Thymus (tissue), 11 donors: ENCODE data around the gene AGPAT3. TPM values are rescaled to one million over a fixed set of nuclear protein-coding genes. Genes with fewer than 3 reads are reported as not detected.

Experiments
- DNase-seq, 9 donors: peaks; one replicate each; pipeline ENCODE4 v3.0.0-alpha.2; 2013; ENCODE audit warnings: low spot score in 9 of 9, low read depth in 6 of 9, missing footprints in 1 of 9
- H3K27ac ChIP-seq, 2 donors: one replicate each; pipeline ENCODE4 v1.5.1; 2013; ENCODE audit warnings: control low read depth in 1 of 2, low read depth in 1 of 2, low read length in 1 of 2, mild to moderate bottlenecking in 1 of 2, moderate library complexity in 1 of 2
- H3K27me3 ChIP-seq, 2 donors: one replicate each; pipeline ENCODE4 v1.5.1; 2013; ENCODE audit warnings: low read length in 1 of 2; ENCODE audit not compliant: control insufficient read depth in 2 of 2, insufficient read depth in 1 of 2
- H3K36me3 ChIP-seq, 2 donors: one replicate each; pipeline ENCODE4 v1.5.1; 2013; ENCODE audit warnings: low read length in 1 of 2, mild to moderate bottlenecking in 1 of 2, moderate library complexity in 1 of 2; ENCODE audit not compliant: control insufficient read depth in 2 of 2, insufficient read depth in 2 of 2
- H3K4me1 ChIP-seq, 2 donors: one replicate each; pipeline ENCODE4 v1.5.1; 2013; ENCODE audit warnings: low read length in 2 of 2; ENCODE audit not compliant: control insufficient read depth in 2 of 2, insufficient read depth in 2 of 2
- H3K4me3 ChIP-seq, 2 donors: one replicate each; pipeline ENCODE4 v1.5.1; 2013; ENCODE audit warnings: low read length in 2 of 2, control low read depth in 1 of 2, mild to moderate bottlenecking in 1 of 2
- H3K9me3 ChIP-seq, 2 donors: one replicate each; pipeline ENCODE4 v1.5.1; 2013; ENCODE audit warnings: low read length in 1 of 2, mild to moderate bottlenecking in 1 of 2; ENCODE audit not compliant: control insufficient read depth in 2 of 2, insufficient read depth in 1 of 2
- WGBS: extraction: QIAGEN DNeasy Blood & Tissue Kit; methylation state at CpG from one replicate; pipeline ENCODE4 v1.1.7; 2013; 5-methylcytosine and 5-hydroxymethylcytosine counted together
- polyA plus RNA-seq: library from polyadenylated mRNA; stranded (reverse); fragments of 200-250 nt; gene quantifications from one replicate; pipeline ENCODE4 v1.2.3, GENCODE V29; 2013
- total RNA-seq: library from RNA; stranded (reverse); fragments of 120-200 nt; gene quantifications from one replicate; pipeline ENCODE4 v1.2.4, GENCODE V29; 2013
- donor health status: healthy.

Gene AGPAT3
- total and polyA plus RNA-seq, 2 donors: 16.2 to 19.8 TPM

DNA sequence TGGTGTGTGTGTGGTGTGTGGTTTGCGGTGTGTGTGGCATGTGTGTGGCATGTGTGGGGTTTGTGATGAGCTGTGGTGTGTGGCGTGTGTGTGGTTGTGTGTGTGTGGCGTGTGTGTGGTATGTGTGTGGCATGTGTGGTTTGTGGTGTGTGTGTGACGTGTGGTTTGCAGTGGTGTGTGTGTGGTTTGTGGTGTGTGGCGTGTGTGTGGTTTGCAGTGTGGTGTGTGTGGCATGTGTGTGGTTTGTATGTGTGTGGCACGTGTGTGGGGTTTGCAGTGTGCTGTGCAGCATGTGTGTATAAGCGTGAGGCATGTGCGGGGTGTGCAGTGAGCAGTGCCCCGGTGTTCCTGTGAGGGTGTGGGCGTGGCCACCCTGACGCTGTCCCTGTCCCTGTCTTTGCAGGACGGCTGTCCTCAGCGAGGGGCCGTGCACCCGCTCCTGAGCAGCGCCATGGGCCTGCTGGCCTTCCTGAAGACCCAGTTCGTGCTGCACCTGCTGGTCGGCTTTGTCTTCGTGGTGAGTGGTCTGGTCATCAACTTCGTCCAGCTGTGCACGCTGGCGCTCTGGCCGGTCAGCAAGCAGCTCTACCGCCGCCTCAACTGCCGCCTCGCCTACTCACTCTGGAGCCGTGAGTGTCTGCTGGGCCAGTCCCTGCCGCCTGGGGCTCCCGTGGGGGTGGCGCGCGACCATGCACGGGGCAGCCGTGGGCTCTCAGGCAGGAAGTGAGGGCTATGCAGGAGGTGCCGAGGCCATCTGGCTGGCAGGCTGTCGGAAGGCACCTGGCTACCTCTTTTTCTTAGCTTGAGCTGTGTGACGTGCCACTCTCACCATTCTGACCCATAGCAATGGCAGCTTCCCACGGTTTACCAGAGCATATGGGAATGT lies 94.5 kb downstream of the AGPAT3 start:
- H3K9me3 ChIP-seq: peaks cover 2 to 10% of the 10 kb centered on the region in 2 donors
- whole genome bisulfite sequencing: 92% methylated on average over 39 of the region's 39 CpGs
- H3K27ac ChIP-seq: no peak overlapping the region
- H3K27me3 ChIP-seq: no peaks in the 10 kb centered on the region
- peaks cover 13 to 31% of the 10 kb centered on the region in 2 donors for H3K36me3 ChIP-seq
- peaks cover 0 to 21% of the 10 kb centered on the region in 2 donors for H3K4me1 ChIP-seq
- no peak for DNase-seq
- no peak overlapping the region for H3K4me3 ChIP-seq

DNA sequence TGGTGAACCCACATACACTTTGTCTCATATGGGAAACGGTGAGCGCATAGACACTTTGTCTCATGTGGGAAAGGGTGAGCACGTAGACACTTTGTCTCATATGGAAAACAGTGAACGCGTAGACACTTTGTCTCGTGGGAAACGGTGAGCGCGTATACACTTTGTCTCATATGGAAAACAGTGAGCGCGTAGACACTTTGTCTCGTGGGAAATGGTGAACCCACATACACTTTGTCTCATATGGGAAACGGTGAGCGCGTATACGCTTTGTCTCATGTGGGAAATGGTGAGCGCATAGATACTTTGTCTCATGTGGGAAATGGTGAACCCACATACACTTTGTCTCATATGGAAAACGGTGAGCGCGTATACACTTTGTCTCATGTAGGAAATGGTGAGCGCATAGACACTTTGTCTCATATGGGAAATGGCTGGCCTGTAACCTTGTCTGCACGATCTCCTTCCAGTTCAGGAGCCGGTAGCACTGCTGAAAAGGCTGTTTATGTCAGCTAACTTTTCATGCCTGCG lies 96.4 kb downstream of the AGPAT3 start:
- Histone ChIP-seq H3K9me3 (peaks cover 2 to 10% of the 10 kb centered on the region in 2 donors), H3K27ac (no peak overlapping the region), H3K4me1 (peaks cover 0 to 17% of the 10 kb centered on the region in 2 donors), H3K4me3 (no peak overlapping the region), H3K36me3 (peaks cover 17 to 31% of the 10 kb centered on the region in 2 donors), H3K27me3 (no peaks in the 10 kb centered on the region)
- DNase-seq: peak in 4 of 9 donors; percentile 16 to 71 (median 24)
- 60% methylated on average over 24 of the region's 24 CpGs for WGBS

DNA sequence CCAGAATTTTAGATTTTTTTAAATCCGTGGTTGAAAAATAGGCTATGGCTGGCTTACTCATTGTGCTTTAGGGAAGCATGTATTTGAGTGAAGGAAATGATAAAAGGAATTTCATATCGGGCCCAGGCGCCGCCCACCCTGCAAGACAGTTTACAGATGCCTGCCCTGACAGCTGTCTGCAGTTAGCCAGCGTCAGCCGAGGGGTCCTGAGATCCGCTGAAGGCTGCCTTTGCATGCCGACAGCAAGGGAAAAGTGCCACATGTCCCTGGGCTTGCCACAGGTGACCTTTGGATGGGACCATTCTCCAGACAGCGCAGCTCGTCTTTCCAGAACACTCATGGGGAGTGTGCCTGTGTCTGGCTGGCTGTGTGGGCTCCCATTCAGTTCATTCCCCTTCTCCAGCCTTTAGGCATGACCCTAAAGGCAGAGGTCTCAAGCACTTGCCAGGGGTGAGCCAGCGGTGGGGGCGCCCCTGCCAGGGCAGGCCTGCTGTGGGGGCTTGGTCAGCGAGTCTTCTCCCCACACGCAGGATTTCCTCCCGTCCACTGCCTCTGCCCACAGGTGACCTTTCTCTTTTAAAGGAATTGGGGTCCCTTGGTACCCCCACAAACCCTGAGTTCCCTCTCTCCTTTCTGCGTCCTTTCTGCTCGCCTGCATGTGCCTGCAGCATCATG lies 101.0 kb downstream of the AGPAT3 start:
- peaks cover 0 to 4% of the 10 kb centered on the region in 2 donors for H3K4me1 ChIP-seq
- H3K4me3 ChIP-seq: no peak overlapping the region
- H3K36me3 ChIP-seq: peaks cover 35% of the 10 kb centered on the region in 2 donors
- H3K9me3 ChIP-seq: no peaks in the 10 kb centered on the region
- H3K27ac ChIP-seq: no peak overlapping the region
- 94% methylated on average over 17 of the region's 17 CpGs for WGBS
- no peak for DNase-seq
- no peaks in the 10 kb centered on the region for H3K27me3 ChIP-seq

DNA sequence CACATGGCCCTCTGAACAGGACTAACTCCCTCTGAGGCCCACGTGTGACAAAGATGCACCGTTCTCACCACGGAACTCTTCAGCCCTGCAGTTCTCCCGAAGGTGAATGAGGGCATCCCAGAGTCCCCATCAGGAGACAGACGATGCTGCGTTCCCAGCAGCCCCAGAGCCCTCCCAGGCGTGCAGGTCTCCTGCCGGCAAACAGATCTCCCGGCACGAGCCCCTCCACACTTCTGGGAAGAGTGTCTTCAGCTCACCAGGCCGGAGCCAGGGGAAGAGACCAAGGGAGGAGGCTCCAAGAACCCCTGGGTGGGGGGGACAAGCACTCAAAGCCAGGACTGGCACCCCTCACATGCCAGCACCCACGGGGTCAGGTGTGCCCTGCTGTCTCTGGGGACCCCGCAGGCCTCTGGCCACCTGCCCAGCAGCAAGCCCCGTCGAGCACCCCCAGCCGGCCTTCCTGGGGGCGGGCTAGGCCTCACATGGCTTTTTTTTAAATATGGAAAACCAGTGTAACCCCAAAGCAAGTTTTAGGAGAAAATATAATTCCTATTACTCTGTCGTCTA lies 102.0 kb downstream of the AGPAT3 start:
- H3K36me3 ChIP-seq: peaks cover 37 to 45% of the 10 kb centered on the region in 2 donors
- DNase-seq: no peak
- H3K4me1 ChIP-seq: peaks cover 0 to 4% of the 10 kb centered on the region in 2 donors
- no peak overlapping the region for H3K27ac ChIP-seq
- 97% methylated on average over 18 of the region's 18 CpGs for WGBS
- H3K4me3 ChIP-seq: no peak overlapping the region
- no peaks in the 10 kb centered on the region for H3K9me3 ChIP-seq
- H3K27me3 ChIP-seq: no peaks in the 10 kb centered on the region

DNA sequence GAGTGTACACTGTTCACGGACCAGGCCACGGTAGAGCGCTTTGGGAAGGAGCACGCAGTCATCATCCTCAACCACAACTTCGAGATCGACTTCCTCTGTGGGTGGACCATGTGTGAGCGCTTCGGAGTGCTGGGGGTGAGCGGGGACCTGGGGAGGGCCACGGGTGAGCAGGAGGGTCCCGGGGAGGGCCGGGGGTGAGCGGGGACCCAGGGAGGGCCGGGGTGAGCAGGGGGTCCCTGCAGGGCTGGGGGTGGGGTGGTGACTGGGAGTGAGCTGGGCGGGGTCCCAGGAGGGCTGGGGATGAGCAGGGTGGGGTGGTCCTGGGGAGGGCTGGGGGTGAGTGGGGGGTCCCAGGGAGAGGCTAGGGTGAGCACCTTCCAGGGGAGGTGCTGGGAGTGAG lies 103.0 kb downstream of the AGPAT3 start:
- Histone ChIP-seq H3K4me3 (no peak overlapping the region), H3K4me1 (peaks cover 0 to 8% of the 10 kb centered on the region in 2 donors), H3K27ac (no peak overlapping the region), H3K36me3 (peaks cover 40 to 47% of the 10 kb centered on the region in 2 donors), H3K9me3 (no peaks in the 10 kb centered on the region), H3K27me3 (no peaks in the 10 kb centered on the region)
- DNase-seq: no peak
- 91% methylated on average over 15 of the region's 15 CpGs for WGBS

DNA sequence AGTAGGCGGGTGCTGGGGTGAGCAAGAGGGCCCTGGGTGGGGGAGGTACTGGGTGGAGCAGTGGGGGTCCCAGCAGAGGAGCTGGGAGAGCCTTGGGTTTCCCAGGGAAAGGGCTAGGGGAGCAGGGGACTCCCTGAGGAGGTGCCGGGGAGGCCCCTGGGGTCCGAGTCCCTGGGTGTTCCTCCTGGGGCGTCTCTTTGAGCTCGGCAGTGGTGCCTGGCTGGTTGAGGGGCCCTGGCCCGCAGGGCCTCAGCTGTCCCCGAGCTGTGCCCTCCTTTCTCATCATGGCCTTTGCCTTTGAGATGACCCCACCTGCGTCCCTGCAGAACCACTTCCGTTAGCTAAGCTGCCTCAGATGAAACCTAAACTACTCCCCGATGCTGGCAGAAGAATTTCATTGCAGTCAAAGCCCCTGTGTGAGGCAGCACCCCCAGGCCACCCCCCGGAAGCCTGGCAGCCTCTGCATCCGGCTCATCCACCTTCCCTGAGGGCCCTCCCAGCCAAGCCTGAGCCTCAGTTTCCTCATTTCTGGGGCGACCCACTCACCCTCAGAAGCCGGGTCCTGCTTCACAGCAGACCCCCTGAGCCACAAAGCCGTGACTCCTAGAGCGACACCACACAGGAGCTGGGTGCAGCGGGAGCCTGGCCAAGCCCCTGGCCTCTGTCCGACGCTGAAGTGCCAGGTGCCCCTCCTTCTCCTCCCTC lies 103.5 kb downstream of the AGPAT3 start:
- DNase-seq: no peak
- H3K27ac ChIP-seq: no peak overlapping the region
- H3K27me3 ChIP-seq: no peaks in the 10 kb centered on the region
- H3K4me1 ChIP-seq: peaks cover 0 to 11% of the 10 kb centered on the region in 2 donors
- peaks cover 39 to 47% of the 10 kb centered on the region in 2 donors for H3K36me3 ChIP-seq
- H3K4me3 ChIP-seq: no peak overlapping the region
- H3K9me3 ChIP-seq: no peaks in the 10 kb centered on the region
- 97% methylated on average over 19 of the region's 19 CpGs for WGBS

DNA sequence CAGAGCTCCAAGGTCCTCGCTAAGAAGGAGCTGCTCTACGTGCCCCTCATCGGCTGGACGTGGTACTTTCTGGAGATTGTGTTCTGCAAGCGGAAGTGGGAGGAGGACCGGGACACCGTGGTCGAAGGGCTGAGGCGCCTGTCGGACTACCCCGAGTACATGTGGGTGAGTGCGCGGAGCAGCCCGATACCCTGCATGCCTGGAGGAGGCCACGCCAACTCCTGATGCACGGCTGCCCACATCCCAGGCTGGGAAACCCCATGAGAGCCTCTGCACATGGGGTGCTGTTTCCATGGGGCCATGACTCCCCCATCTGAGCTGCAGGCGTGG lies 104.1 kb downstream of the AGPAT3 start:
- Histone ChIP-seq H3K4me1 (peaks cover 0 to 11% of the 10 kb centered on the region in 2 donors), H3K4me3 (no peak overlapping the region), H3K36me3 (peaks cover 39 to 47% of the 10 kb centered on the region in 2 donors), H3K27ac (no peak overlapping the region), H3K27me3 (no peaks in the 10 kb centered on the region), H3K9me3 (no peaks in the 10 kb centered on the region)
- WGBS: 98% methylated on average over 17 of the region's 17 CpGs
- DNase-seq: no peak

DNA sequence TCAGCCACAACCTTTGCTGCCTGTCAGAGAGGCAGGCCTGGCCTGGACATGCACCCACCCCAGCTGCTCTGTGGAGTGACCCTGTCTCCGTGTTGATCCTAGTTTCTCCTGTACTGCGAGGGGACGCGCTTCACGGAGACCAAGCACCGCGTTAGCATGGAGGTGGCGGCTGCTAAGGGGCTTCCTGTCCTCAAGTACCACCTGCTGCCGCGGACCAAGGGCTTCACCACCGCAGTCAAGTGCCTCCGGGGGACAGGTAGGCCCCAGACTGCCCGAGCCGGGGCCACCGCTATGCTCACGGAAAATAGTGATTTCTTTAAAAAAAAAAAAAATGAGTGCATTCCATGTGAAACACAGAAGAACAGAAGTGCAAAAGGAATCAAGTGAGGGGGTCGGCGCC lies 105.5 kb downstream of the AGPAT3 start:
- DNase-seq: no peak
- Histone ChIP-seq H3K27me3 (no peaks in the 10 kb centered on the region), H3K4me3 (no peak overlapping the region), H3K36me3 (peaks cover 39 to 43% of the 10 kb centered on the region in 2 donors), H3K4me1 (peaks cover 0 to 16% of the 10 kb centered on the region in 2 donors), H3K9me3 (no peaks in the 10 kb centered on the region), H3K27ac (no peak overlapping the region)
- 98% methylated on average over 18 of the region's 18 CpGs for WGBS
